ENCODE data around the gene MRPL14. TPM values are rescaled to one million over a fixed set of nuclear protein-coding genes. Genes with fewer than 3 reads are reported as not detected.
A peak's percentile ranks its signal among the peaks of the same experiment; 100 is the strongest.
"Not testable (repeated sequence)": the region's sequence is repeated elsewhere in the genome, so short reads cannot be mapped to it uniquely, and the experiment has no call there.

The MRPL14 gene
- total RNA-seq, 1 donor from 2014 or later = 32.3 TPM

- no peak for DNase-seq
Measured at GRCh38 chr6:44097782-44098317, 29.4 kb downstream of the MRPL14 start.

GRCh38 chr6:44096612-44097011 is 30.6 kb downstream of the MRPL14 start:
- peak; percentile 87 for DNase-seq

GRCh38 chr6:44095243-44095623 is 32.0 kb downstream of the MRPL14 start:
- DNase-seq = not testable (repeated sequence)

- DNase-seq = no peak
Measured at GRCh38 chr6:44094403-44095242, 32.6 kb downstream of the MRPL14 start.

- DNase-seq = no peak
Measured at GRCh38 chr6:44093750-44094402, 33.4 kb downstream of the MRPL14 start.

- DNase-seq = no peak
Measured at GRCh38 chr6:44093066-44093465, 34.2 kb downstream of the MRPL14 start.

GRCh38 chr6:44091981-44092884 is 35.0 kb downstream of the MRPL14 start:
- no peak for DNase-seq

- not testable (repeated sequence) for DNase-seq
Measured at GRCh38 chr6:44091356-44091755, 35.9 kb downstream of the MRPL14 start.

GRCh38 chr6:44090465-44090864 is 36.8 kb downstream of the MRPL14 start:
- DNase-seq = no peak

GRCh38 chr6:44088827-44089590 is 38.2 kb downstream of the MRPL14 start:
- no peak for DNase-seq

- DNase-seq = no peak
Measured at GRCh38 chr6:44087623-44088022, 39.6 kb downstream of the MRPL14 start.

GRCh38 chr6:44086931-44087574 is 40.2 kb downstream of the MRPL14 start:
- DNase-seq = no peak

GRCh38 chr6:44085219-44085618 is 42.0 kb downstream of the MRPL14 start:
- no peak for DNase-seq

GRCh38 chr6:44084231-44085014 is 42.8 kb downstream of the MRPL14 start:
- peak; percentile 78 for DNase-seq

GRCh38 chr6:44082872-44083321 is 44.4 kb downstream of the MRPL14 start:
- peak; percentile 64 for DNase-seq

GRCh38 chr6:44081753-44082152 is 45.5 kb downstream of the MRPL14 start:
- DNase-seq = no peak

- no peak for DNase-seq
Measured at GRCh38 chr6:44080561-44081521, 46.4 kb downstream of the MRPL14 start.

- DNase-seq = no peak
Measured at GRCh38 chr6:44079672-44080071, 47.6 kb downstream of the MRPL14 start.
